HG03064 (cell line): ENCODE measurements around the gene SRC.

Experiments
- ATAC-seq: cut with Tn5 transposase; IDR thresholded peaks from one replicate; pipeline ENCODE4 v1.9.1; 2021; ENCODE audit warnings: low read depth; ENCODE audit not compliant: unreplicated experiment

SRC gene

GRCh38 chr20:37442547-37442946 is 96.6 kb downstream of the SRC start:
- no peak for ATAC-seq

GRCh38 chr20:37442986-37443385 is 97.0 kb downstream of the SRC start:
- no peak for ATAC-seq

GRCh38 chr20:37443596-37443995 is 97.7 kb downstream of the SRC start:
- no peak for ATAC-seq

GRCh38 chr20:37445041-37445440 is 99.1 kb downstream of the SRC start:
- no peak for ATAC-seq

GRCh38 chr20:37446286-37447032 is 100.5 kb downstream of the SRC start:
- no peak for ATAC-seq

GRCh38 chr20:37447688-37448087 is 101.7 kb downstream of the SRC start:
- ATAC-seq = no peak

- ATAC-seq = no peak
These were observed 103.3 kb downstream of the SRC start for GRCh38 chr20:37449276-37449675.

- no peak for ATAC-seq
These were observed 104.4 kb downstream of the SRC start for GRCh38 chr20:37450344-37450743.

GRCh38 chr20:37451616-37452015 is 105.7 kb downstream of the SRC start:
- no peak for ATAC-seq

- ATAC-seq = no peak
These were observed 106.3 kb downstream of the SRC start for GRCh38 chr20:37452236-37452635.

- ATAC-seq = no peak
These were observed 107.3 kb downstream of the SRC start for GRCh38 chr20:37453288-37453687.

GRCh38 chr20:37453836-37454235 is 107.9 kb downstream of the SRC start:
- ATAC-seq = no peak

GRCh38 chr20:37454636-37455385 is 108.9 kb downstream of the SRC start:
- ATAC-seq = no peak
